T-helper 2 cell (primary cell): ENCODE results near the gene FBXL14.

Experiments used
- DNase-seq, 5 experiments: peaks; one replicate each; pipeline versions ENCODE4 v3.0.0 to v3.0.0-alpha.2; 2012 to 2022
- total RNA-seq, 2 donors: gene quantifications; one replicate each; lab custom pipeline; 2026; lab: John Stamatoyannopoulos, UW

Gene FBXL14
- 26.4 to 34.0 reads per million in 2 donors for total RNA-seq

GRCh38 chr12:1594261-1595025 is at the start of gene FBXL14:
TSS of gene FBXL14 (minus strand) at chr12:1594581. CDS start at chr12:1594066, 515 bp downstream.
- DNase-seq, result peak; percentile 72 to 93 (median 85)

- no peak for DNase-seq
Observed at GRCh38 chr12:1643905-1644533, 49.6 kb upstream of the FBXL14 start.

- DNase-seq, result no peak
Observed at GRCh38 chr12:1643043-1643442, 48.7 kb upstream of the FBXL14 start.

GRCh38 chr12:1642513-1642912 is 48.1 kb upstream of the FBXL14 start:
- DNase-seq, result no peak

- no peak for DNase-seq
Observed at GRCh38 chr12:1640328-1641234, 46.2 kb upstream of the FBXL14 start.

- DNase-seq, result no peak
Observed at GRCh38 chr12:1639538-1639937, 45.2 kb upstream of the FBXL14 start.

GRCh38 chr12:1638203-1638602 is 43.8 kb upstream of the FBXL14 start:
- DNase-seq, result no peak

GRCh38 chr12:1635301-1636095 is 41.1 kb upstream of the FBXL14 start:
- no peak for DNase-seq

- peak in 4 of 5 experiments; percentile 30 to 57 (median 45) for DNase-seq
Observed at GRCh38 chr12:1634590-1635191, 40.3 kb upstream of the FBXL14 start.

- DNase-seq, result no peak
Observed at GRCh38 chr12:1634149-1634548, 39.8 kb upstream of the FBXL14 start.

- DNase-seq, result no peak
Observed at GRCh38 chr12:1633459-1633858, 39.1 kb upstream of the FBXL14 start.

- DNase-seq, result no peak
Observed at GRCh38 chr12:1632702-1633101, 38.3 kb upstream of the FBXL14 start.

- no peak for DNase-seq
Observed at GRCh38 chr12:1630827-1631591, 36.6 kb upstream of the FBXL14 start.

- peak in 1 of 5 experiments; percentile 34 for DNase-seq
Observed at GRCh38 chr12:1630133-1630826, 35.9 kb upstream of the FBXL14 start.

GRCh38 chr12:1629338-1630132 is 35.2 kb upstream of the FBXL14 start:
- no peak for DNase-seq

- DNase-seq, result no peak
Observed at GRCh38 chr12:1628666-1629337, 34.4 kb upstream of the FBXL14 start, which contains the start of gene WNT5B. TSS of gene WNT5B (plus strand) at chr12:1629231. CDS start at chr12:1631355, 2,124 bp downstream.

- DNase-seq, result no peak
Observed at GRCh38 chr12:1622406-1622805, 28.0 kb upstream of the FBXL14 start.

GRCh38 chr12:1620092-1620491 is 25.7 kb upstream of the FBXL14 start:
- peak in 1 of 5 experiments; percentile 32 for DNase-seq

- peak in 1 of 5 experiments; percentile 33 for DNase-seq
Observed at GRCh38 chr12:1619587-1619986, 25.2 kb upstream of the FBXL14 start.
